ENCODE measurements around the gene OR51S1.
"Not testable (repeated sequence)": the region's sequence is repeated elsewhere in the genome, so short reads cannot be mapped to it uniquely, and the experiment has no call there.

OR51S1 gene

GRCh38 chr11:4801316-4801715 lies 47.7 kb downstream of the OR51S1 start:
- not testable (repeated sequence) for DNase-seq

- DNase-seq = no peak
These were observed 50.4 kb downstream of the OR51S1 start for GRCh38 chr11:4798427-4799183.
